K562 (cell line): ENCODE measurements around the gene EMC1. TPM values are rescaled to one million over a fixed set of nuclear protein-coding genes. Genes with fewer than 3 reads are reported as not detected.

Experiments
- ARID2 ChIP-seq: fragments of 450-650 bp; IDR thresholded peaks from 2 replicates; pipeline ENCODE4 v1.6.1; 2017; ENCODE audit warnings: antibody characterized with exemption, mild to moderate bottlenecking
- BHLHE40 ChIP-seq: IDR thresholded peaks from 2 replicates; pipeline ENCODE4 v1.6.1; 2011; ENCODE audit warnings: low read length, improper control_type of control experiment
- HDAC1 ChIP-seq, 2 experiments: fragments of 450-650 bp; IDR thresholded peaks; 2 replicates each; pipeline ENCODE4 v1.6.1; 2016 to 2017; ENCODE audit warnings: inconsistent platforms in 1 of 2, mild to moderate bottlenecking in 1 of 2, moderate library complexity in 1 of 2
- MAFF ChIP-seq: IDR thresholded peaks from 2 replicates; pipeline ENCODE4 v1.6.1; 2012; ENCODE audit warnings: low read length, improper control_type of control experiment
- SAFB2 ChIP-seq: fragments of 200-400 bp; formaldehyde crosslinking; IDR thresholded peaks from 2 replicates; pipeline ENCODE4 v1.6.1; 2018; ENCODE audit warnings: borderline replicate concordance, low read length, low read depth, moderate library complexity; ENCODE audit not compliant: severe bottlenecking
- SMARCA4 ChIP-seq: fragments of 450-650 bp; IDR thresholded peaks from 2 replicates; pipeline ENCODE4 v1.6.1; 2016
- TFAM ChIP-seq: fragments of 250-450 bp; sonication (Bioruptor Pico); conservative IDR thresholded peaks from 2 replicates; pipeline ENCODE4 v1.5.0; 2021; ENCODE audit warnings: mild to moderate bottlenecking, moderate library complexity
- YY1 ChIP-seq, 3 experiments: IDR thresholded peaks; 2 replicates each; pipeline ENCODE4 v1.6.1; 2011; ENCODE audit warnings: low read length in 2 of 3, mild to moderate bottlenecking in 2 of 3, moderate library complexity in 2 of 3, borderline replicate concordance in 1 of 3, control low read depth in 1 of 3, low read depth in 1 of 3; ENCODE audit not compliant: insufficient read depth in 3 of 3, insufficient replicate concordance in 2 of 3, control insufficient read depth in 1 of 3, insufficient read length in 1 of 3; ENCODE audit errors: extremely low read depth in 1 of 3
- ZFP1 ChIP-seq: fragments of 450-650 bp; formaldehyde crosslinking; IDR thresholded peaks from 2 replicates; pipeline ENCODE4 v1.4.0; 2020; ENCODE audit warnings: mild to moderate bottlenecking, mixed read lengths
- polyA plus RNA-seq, 8 experiments: library from polyadenylated mRNA; depleted of rRNA in 4 of 8; stranded (reverse) in 5 of 8; unstranded in 3 of 8; fragments of >200 nt; fragmentation: Nextera tagmentation in 2 of 8; fragmentation: Illumina TruSeq in 1 of 8; extraction: Ambion mirVana in 2 of 8; extraction: Trizol in 1 of 8; gene quantifications; 2 replicates each; pipeline versions ENCODE4 v1.2.1 to v1.2.3, GENCODE V29; 2011 to 2014; ENCODE audit warnings: inconsistent platforms in 1 of 8, missing spikeins in 1 of 8
- total RNA-seq, 7 experiments: library from RNA; depleted of rRNA in 6 of 7; stranded (reverse); fragments of >200 nt in 6 of 7; fragmentation: Illumina TruSeq in 2 of 7; extraction: Trizol in 2 of 7; gene quantifications; 2 replicates each; pipeline versions ENCODE4 v1.2.1 to v1.2.3, GENCODE V29; 2011 to 2021; ENCODE audit warnings: low replicate concordance in 1 of 7
- TF ChIP-seq, protein P1 (sequence below), 2 experiments: IDR thresholded peaks; 2 replicates each; pipeline ENCODE4 v1.6.1; 2012; ENCODE audit warnings: improper control_type of control experiment in 2 of 2, low read depth in 2 of 2, low read length in 2 of 2, borderline replicate concordance in 1 of 2
- TF ChIP-seq, protein P2 (sequence below), 2 experiments: fragments of 450-650 bp; conservative IDR thresholded peaks; 2 replicates each; pipeline ENCODE4 v1.6.1; 2017; ENCODE audit warnings: mild to moderate bottlenecking in 2 of 2, moderate library complexity in 2 of 2
- TF ChIP-seq, protein P3 (sequence below): IDR thresholded peaks from 2 replicates; pipeline ENCODE4 v1.6.1; 2012; ENCODE audit warnings: low read depth, low read length, improper control_type of control experiment, borderline replicate concordance
- TF ChIP-seq, protein P4 (sequence below), 2 experiments: IDR thresholded peaks; 2 replicates each; pipeline ENCODE4 v1.6.1; 2011; ENCODE audit warnings: borderline replicate concordance in 1 of 2, control low read depth in 1 of 2, low read depth in 1 of 2, low read length in 1 of 2, mild to moderate bottlenecking in 1 of 2, mixed read lengths in 1 of 2, moderate library complexity in 1 of 2; ENCODE audit not compliant: insufficient read depth in 1 of 2, insufficient read length in 1 of 2, poor library complexity in 1 of 2, severe bottlenecking in 1 of 2; ENCODE audit errors: extremely low read depth in 1 of 2
- TF ChIP-seq, protein P5 (sequence below): fragments of 450-650 bp; IDR thresholded peaks from 2 replicates; pipeline ENCODE4 v1.6.1; 2017; ENCODE audit warnings: mild to moderate bottlenecking, moderate library complexity
- TF ChIP-seq, protein P6 (sequence below): sonication (generic); formaldehyde crosslinking; IDR thresholded peaks from 2 replicates; pipeline ENCODE4 v1.8.1; 2023; ENCODE audit warnings: mild to moderate bottlenecking, missing genetic modification reagents

Gene EMC1
- total and polyA plus RNA-seq, 9 of the 15 experiments (the other 6 are each of a cell fraction or from before 2014, with no cell fraction given): 17.8 to 88.2 (median 37.4) TPM

DNA sequence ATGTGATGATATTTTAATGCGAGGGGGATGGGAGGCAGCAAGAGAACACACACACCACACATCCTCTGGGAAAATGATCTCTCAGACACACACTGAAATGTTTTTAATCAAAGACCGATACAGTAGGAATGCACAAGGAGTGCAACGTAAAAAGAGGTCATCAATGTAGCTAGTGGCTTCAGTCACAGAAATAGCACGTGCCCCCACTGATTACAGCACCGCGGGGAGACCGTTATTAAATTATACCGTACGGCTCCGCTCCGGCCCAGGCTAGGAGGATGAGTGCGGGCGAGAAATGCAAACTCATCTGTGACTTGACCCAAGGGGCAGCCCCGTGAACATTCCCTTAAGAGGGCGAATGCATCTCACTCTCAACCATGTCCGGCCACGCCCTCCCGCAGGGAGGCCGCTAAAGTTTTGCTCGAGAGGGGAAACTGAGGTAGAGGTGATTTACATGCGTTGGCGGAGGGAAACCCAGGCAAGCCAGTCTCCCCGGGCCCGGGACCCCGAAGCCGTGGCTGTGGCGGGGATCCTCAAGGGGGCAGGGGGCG, 41.8 kb downstream of the EMC1 start (continued):
- TF ChIP-seq, protein P1, sequence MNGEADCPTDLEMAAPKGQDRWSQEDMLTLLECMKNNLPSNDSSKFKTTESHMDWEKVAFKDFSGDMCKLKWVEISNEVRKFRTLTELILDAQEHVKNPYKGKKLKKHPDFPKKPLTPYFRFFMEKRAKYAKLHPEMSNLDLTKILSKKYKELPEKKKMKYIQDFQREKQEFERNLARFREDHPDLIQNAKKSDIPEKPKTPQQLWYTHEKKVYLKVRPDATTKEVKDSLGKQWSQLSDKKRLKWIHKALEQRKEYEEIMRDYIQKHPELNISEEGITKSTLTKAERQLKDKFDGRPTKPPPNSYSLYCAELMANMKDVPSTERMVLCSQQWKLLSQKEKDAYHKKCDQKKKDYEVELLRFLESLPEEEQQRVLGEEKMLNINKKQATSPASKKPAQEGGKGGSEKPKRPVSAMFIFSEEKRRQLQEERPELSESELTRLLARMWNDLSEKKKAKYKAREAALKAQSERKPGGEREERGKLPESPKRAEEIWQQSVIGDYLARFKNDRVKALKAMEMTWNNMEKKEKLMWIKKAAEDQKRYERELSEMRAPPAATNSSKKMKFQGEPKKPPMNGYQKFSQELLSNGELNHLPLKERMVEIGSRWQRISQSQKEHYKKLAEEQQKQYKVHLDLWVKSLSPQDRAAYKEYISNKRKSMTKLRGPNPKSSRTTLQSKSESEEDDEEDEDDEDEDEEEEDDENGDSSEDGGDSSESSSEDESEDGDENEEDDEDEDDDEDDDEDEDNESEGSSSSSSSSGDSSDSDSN (IDR thresholded peaks at IDR 0.05; ENCODE audit: borderline replicate concordance in 1 of 2, low read depth in 2 of 2, low read length in 2 of 2): no peak
- TF ChIP-seq, protein P2, sequence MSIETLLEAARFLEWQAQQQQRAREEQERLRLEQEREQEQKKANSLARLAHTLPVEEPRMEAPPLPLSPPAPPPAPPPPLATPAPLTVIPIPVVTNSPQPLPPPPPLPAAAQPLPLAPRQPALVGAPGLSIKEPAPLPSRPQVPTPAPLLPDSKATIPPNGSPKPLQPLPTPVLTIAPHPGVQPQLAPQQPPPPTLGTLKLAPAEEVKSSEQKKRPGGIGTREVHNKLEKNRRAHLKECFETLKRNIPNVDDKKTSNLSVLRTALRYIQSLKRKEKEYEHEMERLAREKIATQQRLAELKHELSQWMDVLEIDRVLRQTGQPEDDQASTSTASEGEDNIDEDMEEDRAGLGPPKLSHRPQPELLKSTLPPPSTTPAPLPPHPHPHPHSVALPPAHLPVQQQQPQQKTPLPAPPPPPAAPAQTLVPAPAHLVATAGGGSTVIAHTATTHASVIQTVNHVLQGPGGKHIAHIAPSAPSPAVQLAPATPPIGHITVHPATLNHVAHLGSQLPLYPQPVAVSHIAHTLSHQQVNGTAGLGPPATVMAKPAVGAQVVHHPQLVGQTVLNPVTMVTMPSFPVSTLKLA (conservative IDR thresholded peaks at IDR 0.05): peak; percentile 23 to 82
- peak; percentile 64 for TF ChIP-seq SMARCA4
- TF ChIP-seq, protein P3, sequence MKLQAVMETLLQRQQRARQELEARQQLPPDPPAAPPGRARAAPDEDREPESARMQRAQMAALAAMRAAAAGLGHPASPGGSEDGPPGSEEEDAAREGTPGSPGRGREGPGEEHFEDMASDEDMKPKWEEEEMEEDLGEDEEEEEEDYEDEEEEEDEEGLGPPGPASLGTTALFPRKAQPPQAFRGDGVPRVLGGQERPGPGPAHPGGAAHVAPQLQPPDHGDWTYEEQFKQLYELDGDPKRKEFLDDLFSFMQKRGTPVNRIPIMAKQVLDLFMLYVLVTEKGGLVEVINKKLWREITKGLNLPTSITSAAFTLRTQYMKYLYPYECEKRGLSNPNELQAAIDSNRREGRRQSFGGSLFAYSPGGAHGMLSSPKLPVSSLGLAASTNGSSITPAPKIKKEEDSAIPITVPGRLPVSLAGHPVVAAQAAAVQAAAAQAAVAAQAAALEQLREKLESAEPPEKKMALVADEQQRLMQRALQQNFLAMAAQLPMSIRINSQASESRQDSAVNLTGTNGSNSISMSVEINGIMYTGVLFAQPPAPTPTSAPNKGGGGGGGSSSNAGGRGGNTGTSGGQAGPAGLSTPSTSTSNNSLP: peak; percentile 87; the same call in 1 of the 2 replicates
- TF ChIP-seq, protein P4, sequence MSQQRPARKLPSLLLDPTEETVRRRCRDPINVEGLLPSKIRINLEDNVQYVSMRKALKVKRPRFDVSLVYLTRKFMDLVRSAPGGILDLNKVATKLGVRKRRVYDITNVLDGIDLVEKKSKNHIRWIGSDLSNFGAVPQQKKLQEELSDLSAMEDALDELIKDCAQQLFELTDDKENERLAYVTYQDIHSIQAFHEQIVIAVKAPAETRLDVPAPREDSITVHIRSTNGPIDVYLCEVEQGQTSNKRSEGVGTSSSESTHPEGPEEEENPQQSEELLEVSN (IDR thresholded peaks at IDR 0.05; ENCODE audit: borderline replicate concordance in 1 of 2, extremely low read depth in 1 of 2, insufficient read depth in 1 of 2, insufficient read length in 1 of 2, low read depth in 1 of 2, low read length in 1 of 2, poor library complexity in 1 of 2, severe bottlenecking in 1 of 2): peak in 1 of 2 experiments; percentile 37
- TF ChIP-seq ZFP1 (CRISPR knock-in tag): no peak
- TF ChIP-seq TFAM (CRISPR knock-in tag): no peak
- TF ChIP-seq, protein P5, sequence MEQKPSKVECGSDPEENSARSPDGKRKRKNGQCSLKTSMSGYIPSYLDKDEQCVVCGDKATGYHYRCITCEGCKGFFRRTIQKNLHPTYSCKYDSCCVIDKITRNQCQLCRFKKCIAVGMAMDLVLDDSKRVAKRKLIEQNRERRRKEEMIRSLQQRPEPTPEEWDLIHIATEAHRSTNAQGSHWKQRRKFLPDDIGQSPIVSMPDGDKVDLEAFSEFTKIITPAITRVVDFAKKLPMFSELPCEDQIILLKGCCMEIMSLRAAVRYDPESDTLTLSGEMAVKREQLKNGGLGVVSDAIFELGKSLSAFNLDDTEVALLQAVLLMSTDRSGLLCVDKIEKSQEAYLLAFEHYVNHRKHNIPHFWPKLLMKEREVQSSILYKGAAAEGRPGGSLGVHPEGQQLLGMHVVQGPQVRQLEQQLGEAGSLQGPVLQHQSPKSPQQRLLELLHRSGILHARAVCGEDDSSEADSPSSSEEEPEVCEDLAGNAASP: no peak
- TF ChIP-seq HDAC1 (IDR thresholded peaks at IDR 0.05): no peak; a peak in 2 of 4 replicates
- TF ChIP-seq YY1 (IDR thresholded peaks at IDR 0.05; ENCODE audit: borderline replicate concordance in 1 of 3, control insufficient read depth in 1 of 3, extremely low read depth in 1 of 3, insufficient read depth in 3 of 3, insufficient read length in 1 of 3, insufficient replicate concordance in 2 of 3, low read depth in 1 of 3, low read length in 2 of 3): peak in 1 of 3 experiments; percentile 27
- no peak for TF ChIP-seq SAFB2
- TF ChIP-seq, protein P6, sequence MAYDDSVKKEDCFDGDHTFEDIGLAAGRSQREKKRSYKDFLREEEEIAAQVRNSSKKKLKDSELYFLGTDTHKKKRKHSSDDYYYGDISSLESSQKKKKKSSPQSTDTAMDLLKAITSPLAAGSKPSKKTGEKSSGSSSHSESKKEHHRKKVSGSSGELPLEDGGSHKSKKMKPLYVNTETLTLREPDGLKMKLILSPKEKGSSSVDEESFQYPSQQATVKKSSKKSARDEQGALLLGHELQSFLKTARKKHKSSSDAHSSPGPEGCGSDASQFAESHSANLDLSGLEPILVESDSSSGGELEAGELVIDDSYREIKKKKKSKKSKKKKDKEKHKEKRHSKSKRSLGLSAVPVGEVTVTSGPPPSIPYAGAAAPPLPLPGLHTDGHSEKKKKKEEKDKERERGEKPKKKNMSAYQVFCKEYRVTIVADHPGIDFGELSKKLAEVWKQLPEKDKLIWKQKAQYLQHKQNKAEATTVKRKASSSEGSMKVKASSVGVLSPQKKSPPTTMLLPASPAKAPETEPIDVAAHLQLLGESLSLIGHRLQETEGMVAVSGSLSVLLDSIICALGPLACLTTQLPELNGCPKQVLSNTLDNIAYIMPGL (CRISPR knock-in tag): no peak
- TF ChIP-seq MAFF: peak; percentile 65
- TF ChIP-seq ARID2: 0 out of 2 replicates have a peak, but pooled peaks have one; percentile 0
- TF ChIP-seq BHLHE40: peak; percentile 88
